HG03095 (cell line): ENCODE data around the gene ADAMTS16.

ENCODE experiments used
- ATAC-seq: cut with Tn5 transposase; IDR thresholded peaks from one replicate; pipeline ENCODE4 v1.9.1; 2021; ENCODE audit warnings: moderate library complexity; ENCODE audit not compliant: unreplicated experiment

Gene ADAMTS16

DNA sequence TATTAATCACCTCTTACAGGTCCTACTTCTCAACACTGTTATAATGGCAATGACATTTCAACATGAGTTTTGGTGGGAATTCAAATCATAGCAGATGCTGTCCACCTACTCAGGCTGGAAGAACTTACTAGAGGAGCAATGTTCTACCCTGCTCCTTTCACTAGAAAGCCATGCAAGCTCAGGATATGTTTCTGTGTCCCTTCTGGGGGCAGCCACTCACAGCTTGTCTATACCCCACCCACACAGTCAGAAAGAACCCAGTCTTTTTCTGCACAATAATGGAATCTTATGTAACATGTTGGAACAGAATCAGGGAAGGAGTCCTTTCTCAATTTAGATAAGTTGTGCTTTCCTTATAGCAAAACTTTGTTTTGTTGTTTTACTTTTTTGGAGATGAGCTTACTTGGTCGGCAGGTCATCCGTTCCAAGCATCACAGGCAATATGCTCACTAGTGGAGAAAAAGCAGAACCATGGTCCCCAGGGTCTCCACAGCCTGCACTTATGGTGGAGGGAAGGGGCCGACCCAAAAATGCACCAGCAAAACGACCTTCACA, 229.0 kb downstream of the ADAMTS16 start:
- ATAC-seq: no peak
